Stimulated activated CD8-positive, alpha-beta memory T cell treated with anti-CD3 and anti-CD28 coated beads, Interleukin-2, amount 100 ng/mL, for 48 hours (primary cell): Measurements from ENCODE around the gene ITLN2.
"Not testable (repeated sequence)": the region's sequence is repeated elsewhere in the genome, so short reads cannot be mapped to it uniquely, and the experiment has no call there.

Source experiments
- DNase-seq, 2 donors: peaks; one replicate each; pipeline ENCODE4 v3.0.0-alpha.2; 2020; ENCODE audit warnings: low read depth in 2 of 2

Gene ITLN2

DNA sequence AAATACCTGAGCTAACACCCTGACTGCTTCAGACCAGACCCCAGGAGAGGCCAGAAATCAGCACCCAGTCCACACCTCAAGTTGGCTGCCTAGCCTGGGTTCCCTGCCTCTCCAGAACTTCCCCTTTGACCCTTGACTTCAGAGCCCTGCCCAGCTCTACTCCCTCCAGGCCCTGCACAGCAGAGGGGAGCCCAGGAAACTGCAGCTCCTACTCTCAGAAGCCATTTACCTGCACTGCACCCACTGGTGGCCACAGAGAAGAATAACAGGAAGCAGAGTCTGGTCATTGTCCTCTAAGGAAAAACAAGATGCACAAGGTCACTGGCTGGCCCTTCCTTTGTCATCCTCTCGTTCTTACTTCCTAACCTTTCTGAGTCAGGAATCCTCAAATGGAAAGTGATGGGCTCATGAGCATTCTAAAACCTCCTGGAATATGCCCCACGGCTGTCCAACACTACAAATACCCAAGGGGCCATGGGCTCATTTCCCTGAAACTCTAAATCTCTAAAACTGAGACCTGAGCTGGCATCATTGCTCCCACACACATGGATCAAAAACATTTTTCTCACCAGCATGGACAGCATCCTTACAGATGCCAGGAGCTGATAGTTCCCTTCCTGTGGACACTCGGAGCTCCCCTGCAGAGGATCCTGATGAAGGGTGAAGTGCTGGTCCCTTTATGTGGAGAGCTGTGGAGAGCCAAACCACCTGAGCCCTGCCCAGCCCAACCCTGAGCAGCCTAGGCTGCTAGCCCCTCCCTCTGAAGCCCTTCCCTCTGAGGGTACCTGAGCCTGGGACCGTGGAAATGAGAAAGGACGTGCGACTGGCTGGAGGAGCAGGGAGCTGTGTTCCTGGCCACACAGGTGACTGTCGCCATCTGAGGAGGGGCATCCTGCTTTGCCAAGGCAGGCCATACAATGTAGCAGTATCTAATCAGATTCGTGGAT, at the start of gene ITLN2:
TSS of gene ITLN2 (minus strand) at position 652 of the 947 bp plus-strand sequence. CDS start at position 584, 68 bp downstream.
- DNase-seq, result peak; percentile 11 to 12

GRCh38 chr1:161001525-161001924, 46.9 kb upstream of the ITLN2 start:
- no peak for DNase-seq

- DNase-seq, result no peak
Observed at GRCh38 chr1:161000736-161001480, 46.3 kb upstream of the ITLN2 start.

GRCh38 chr1:160999376-160999775, 44.8 kb upstream of the ITLN2 start:
- DNase-seq, result no peak

DNA sequence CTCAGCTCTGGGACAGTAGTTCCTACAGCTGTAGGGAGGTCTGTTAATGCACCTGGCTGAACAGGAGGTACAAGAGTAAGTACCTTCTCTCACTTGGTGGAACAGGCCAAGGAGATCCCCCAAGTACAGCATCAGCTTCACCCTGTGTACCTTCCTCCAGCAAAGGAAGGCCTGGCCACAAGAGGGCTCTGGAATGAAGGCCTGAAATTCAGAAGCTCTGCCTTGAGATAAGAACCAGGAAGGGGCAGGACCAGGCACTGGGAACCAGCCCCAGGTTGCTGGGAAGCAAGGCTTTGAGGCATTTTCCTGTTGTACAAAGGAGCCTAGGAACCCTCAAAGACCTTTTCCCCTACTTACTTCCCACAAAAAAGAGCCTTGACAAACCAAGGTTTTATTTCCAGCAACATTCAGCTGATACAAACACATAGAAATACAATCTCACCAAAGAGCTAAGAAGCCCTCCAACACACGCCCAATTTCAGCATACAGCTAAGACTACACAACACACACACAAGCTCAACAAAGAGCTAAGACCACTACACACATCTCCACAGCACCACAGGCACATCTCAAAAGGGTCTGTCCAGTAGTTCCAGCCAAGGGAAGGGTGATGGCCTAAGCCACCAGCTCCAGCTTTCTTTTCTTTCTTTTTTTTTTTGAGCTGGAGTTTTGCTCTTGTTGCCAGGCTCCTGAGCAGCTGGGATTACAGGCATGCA, 42.9 kb upstream of the ITLN2 start:
- no peak for DNase-seq

GRCh38 chr1:160996178-160996577, 41.6 kb upstream of the ITLN2 start:
- DNase-seq, result no peak

GRCh38 chr1:160993544-160994193, 39.1 kb upstream of the ITLN2 start:
- no peak for DNase-seq

GRCh38 chr1:160992036-160992435, 37.4 kb upstream of the ITLN2 start:
- not testable (repeated sequence) for DNase-seq

- DNase-seq, result no peak
Observed at GRCh38 chr1:160987359-160988050, 32.9 kb upstream of the ITLN2 start.

DNA sequence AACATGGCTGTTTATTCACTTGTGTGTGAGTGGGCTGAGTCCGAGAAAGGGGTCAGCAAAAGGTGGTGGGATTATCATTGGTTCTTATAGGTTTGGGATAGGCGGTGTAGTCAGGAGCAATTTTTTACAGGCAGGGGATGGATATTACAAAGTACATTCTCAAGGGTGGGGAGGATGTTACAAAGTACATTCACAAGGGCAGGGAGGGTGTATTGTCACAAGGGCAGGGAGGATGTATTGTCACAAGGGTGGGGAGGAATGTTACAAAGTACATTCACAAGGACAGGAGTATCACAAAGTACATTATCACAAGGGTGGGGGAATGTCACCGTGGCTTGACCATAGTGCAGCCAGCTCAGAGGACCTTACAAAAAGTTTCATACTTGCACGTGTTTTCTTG, 31.1 kb upstream of the ITLN2 start:
- no peak for DNase-seq

DNA sequence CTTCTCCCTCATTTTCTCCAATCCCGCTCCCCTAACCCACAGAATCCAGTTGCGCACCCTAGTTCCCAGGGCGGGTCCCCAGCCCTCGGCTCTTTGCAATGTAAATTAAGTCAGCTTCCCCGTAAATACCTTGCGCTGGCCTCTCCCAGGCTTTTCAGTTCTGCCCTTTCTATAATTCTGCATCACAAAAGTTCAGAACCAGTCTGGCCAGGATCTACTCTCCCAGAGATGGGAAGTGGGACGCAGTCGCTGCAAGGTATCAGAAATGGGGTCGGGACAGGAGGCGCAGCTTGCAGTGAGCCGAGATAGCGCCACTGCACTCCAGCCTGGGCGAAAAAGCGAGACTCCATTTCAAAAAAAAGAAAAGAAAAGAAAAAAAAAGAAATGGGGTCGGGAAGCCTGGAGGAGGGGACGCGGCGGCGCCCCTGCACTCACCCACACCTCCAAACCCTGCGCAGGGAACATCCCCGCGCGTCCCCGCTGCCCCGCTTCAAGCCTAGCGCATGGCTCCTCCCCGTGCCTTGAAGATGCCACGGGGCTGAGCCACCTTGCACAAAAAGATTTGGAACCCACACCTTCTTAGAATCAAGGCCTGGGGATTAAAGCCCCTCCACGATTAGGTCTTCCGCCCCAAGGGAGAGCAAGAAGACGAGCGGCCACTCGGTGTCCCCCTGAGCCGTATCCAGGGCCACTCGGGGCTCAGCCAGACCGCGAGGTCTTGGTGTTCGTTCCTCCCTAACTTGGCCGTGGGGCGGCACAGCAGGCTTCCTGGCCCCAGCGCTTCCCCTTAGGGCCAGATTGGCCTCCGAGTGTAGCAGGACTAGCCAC, 27.2 kb upstream of the ITLN2 start:
- DNase-seq, result no peak

DNA sequence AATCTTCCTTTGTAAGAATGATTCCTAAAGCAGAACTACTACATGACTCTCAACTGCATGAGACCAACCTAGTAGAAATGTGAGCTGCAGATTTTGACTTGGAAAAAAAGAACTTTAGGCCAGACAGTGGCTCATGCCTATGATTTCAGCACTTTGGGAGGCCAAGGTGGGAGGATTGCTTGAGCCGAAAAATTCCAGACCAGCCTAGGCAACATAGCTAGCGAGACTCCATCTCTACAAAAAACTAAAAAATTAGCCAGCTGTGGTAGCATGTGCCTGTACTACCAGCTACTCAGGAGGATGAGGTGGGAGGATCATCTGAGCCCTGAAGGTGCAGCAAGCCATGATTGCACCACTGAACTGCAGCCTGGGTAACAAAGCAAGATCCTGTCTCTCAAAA, 24.7 kb upstream of the ITLN2 start:
- no peak for DNase-seq

GRCh38 chr1:160978510-160978927, 23.9 kb upstream of the ITLN2 start:
- DNase-seq, result no peak

GRCh38 chr1:160975026-160975425, 20.4 kb upstream of the ITLN2 start:
- DNase-seq, result no peak

DNA sequence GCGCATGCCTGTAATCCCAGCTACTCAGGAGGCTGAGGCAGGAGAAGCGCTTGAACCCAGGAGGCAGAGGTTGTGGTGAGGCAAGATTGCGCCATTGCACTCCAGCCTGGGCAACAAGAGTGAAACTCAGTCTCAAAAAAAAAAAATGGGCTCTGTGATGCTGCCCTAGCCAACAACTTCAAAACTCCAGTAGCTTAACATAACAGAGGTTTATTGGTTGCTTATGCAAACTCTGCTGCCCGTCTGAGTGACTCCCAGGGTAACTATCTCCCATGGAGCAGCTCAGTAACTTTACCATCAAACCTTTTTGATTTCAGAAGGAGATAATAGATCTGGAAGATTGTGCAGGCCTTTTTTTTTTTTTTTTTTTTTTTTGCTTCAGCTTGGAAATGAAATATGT, 18.9 kb upstream of the ITLN2 start:
- no peak for DNase-seq

DNA sequence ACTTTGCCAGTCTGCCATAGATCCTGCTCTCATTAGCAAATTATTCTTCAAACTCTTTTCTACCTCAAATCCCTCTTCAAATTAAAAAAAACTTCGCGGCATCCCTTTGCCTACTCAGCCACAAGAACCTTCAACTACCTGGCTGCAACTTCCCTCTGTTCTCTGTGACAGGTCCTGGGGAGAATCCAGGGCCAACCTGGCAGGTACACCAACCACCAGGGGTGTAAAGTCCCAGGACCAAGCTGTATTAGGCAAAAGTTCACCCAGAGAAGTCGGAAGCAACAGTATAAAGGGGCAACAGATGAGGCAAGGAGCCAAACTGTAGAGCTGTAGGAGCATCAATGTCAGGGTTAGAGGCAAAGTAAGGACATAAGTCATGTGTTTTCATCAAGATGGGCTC, 18.3 kb upstream of the ITLN2 start:
- DNase-seq, result no peak

- peak; percentile 28 to 29 for DNase-seq
Observed at GRCh38 chr1:160971618-160972056, 17.0 kb upstream of the ITLN2 start.

- DNase-seq, result no peak
Observed at GRCh38 chr1:160963521-160963920, 8.9 kb upstream of the ITLN2 start.

GRCh38 chr1:160961419-160961818, 6.8 kb upstream of the ITLN2 start:
- DNase-seq, result no peak

DNA sequence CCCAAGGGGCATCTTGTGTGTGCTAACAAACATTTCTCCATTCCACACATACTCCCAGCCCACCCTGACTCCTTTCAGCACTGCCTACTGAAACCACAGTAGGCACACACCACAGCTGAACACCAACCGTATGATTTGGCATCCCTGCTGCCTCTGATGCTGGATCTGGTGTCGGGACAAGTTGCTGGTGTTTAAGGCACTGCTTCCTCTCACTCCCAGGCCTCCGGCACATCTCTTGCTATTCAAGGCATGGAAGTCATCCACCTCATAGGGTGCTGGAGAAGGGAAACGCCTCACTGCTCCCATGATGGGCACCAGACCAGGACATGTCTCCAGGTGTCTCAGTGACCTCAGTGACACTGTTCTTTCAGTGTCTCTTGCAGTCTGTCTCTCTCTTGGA, 2.4 kb upstream of the ITLN2 start:
- no peak for DNase-seq
